KMS-11 (cell line): ENCODE measurements around the gene BLVRA.

Experiments used
- H2AFZ ChIP-seq: fragments of 200-600 bp; sonication (generic); 2 replicates; pipeline ENCODE4 v1.6.1; 2016; ENCODE audit warnings: antibody characterized with exemption, mixed run types, low read depth
- H3K27ac ChIP-seq: fragments of 200-600 bp; sonication (generic); 2 replicates; pipeline ENCODE4 v1.6.1; 2016; ENCODE audit warnings: mild to moderate bottlenecking, mixed run types
- H3K27me3 ChIP-seq: fragments of 200-600 bp; sonication (generic); 2 replicates; pipeline ENCODE4 v1.6.1; 2017; ENCODE audit warnings: mild to moderate bottlenecking, low read depth, mixed run types, moderate library complexity; ENCODE audit not compliant: insufficient read depth
- H3K36me3 ChIP-seq: fragments of 200-600 bp; sonication (generic); 2 replicates; pipeline ENCODE4 v1.6.1; 2017; ENCODE audit warnings: mild to moderate bottlenecking, mixed run types; ENCODE audit not compliant: insufficient read depth
- H3K4me1 ChIP-seq: fragments of 200-600 bp; sonication (generic); 2 replicates; pipeline ENCODE4 v1.6.1; 2016; ENCODE audit warnings: mild to moderate bottlenecking, low read depth, mixed run types; ENCODE audit not compliant: poor library complexity, severe bottlenecking
- H3K4me2 ChIP-seq: fragments of 200-600 bp; sonication (generic); 2 replicates; pipeline ENCODE4 v1.7.0; 2016; ENCODE audit warnings: mild to moderate bottlenecking, mixed run types
- H3K4me3 ChIP-seq: fragments of 200-600 bp; sonication (generic); IDR thresholded peaks from 2 replicates; pipeline ENCODE4 v1.6.1; 2017; ENCODE audit warnings: low read depth, low read length, mixed read lengths; ENCODE audit not compliant: insufficient read depth
- H3K79me2 ChIP-seq: fragments of 200-600 bp; sonication (generic); 2 replicates; pipeline ENCODE4 v1.6.1; 2016; ENCODE audit warnings: low read depth, mixed run types; ENCODE audit not compliant: insufficient read depth
- H3K9ac ChIP-seq: fragments of 200-600 bp; sonication (generic); 2 replicates; pipeline ENCODE4 v1.6.1; 2016; ENCODE audit warnings: mild to moderate bottlenecking, mixed run types
- H4K20me1 ChIP-seq: fragments of 200-600 bp; sonication (generic); 2 replicates; pipeline ENCODE4 v1.6.1; 2016; ENCODE audit warnings: mild to moderate bottlenecking, mixed run types; ENCODE audit not compliant: insufficient read depth
- TF ChIP-seq, protein P1 (sequence below): fragments of 200-600 bp; sonication (generic); conservative IDR thresholded peaks from 2 replicates; pipeline ENCODE4 v1.6.1; 2017; ENCODE audit warnings: low read depth, mild to moderate bottlenecking, antibody characterized with exemption, low read length, moderate library complexity, mixed read lengths

Gene BLVRA

DNA sequence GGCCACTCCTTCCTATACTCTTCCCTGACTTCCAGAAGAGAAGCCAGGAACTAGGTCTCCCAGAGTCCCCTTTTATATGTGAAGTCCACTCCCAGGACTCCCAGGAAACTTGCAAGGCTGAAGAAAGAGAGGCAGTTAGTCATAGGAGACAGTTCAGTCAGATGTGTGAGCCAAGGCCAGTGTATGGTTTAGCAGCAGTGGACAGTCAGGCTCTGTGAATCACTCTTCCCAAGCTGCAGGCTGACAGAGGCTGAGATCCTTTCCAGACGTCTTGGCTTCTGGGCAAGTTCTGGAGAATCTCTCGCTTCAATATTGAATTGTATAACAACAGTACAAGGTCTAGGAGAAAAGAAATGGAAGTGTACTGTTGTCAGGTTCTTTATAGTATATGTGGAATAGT lies 26.9 kb downstream of the BLVRA start:
- no peak overlapping the region for H3K9ac ChIP-seq
- H2AFZ ChIP-seq = no peak overlapping the region
- peaks cover 23% of the 10 kb centered on the region for H3K4me1 ChIP-seq
- no peaks in the 10 kb centered on the region for H4K20me1 ChIP-seq
- H3K27ac ChIP-seq = no peak overlapping the region
- no peaks in the 10 kb centered on the region for H3K27me3 ChIP-seq
- H3K79me2 ChIP-seq = no peaks in the 10 kb centered on the region
- TF ChIP-seq, protein P1, sequence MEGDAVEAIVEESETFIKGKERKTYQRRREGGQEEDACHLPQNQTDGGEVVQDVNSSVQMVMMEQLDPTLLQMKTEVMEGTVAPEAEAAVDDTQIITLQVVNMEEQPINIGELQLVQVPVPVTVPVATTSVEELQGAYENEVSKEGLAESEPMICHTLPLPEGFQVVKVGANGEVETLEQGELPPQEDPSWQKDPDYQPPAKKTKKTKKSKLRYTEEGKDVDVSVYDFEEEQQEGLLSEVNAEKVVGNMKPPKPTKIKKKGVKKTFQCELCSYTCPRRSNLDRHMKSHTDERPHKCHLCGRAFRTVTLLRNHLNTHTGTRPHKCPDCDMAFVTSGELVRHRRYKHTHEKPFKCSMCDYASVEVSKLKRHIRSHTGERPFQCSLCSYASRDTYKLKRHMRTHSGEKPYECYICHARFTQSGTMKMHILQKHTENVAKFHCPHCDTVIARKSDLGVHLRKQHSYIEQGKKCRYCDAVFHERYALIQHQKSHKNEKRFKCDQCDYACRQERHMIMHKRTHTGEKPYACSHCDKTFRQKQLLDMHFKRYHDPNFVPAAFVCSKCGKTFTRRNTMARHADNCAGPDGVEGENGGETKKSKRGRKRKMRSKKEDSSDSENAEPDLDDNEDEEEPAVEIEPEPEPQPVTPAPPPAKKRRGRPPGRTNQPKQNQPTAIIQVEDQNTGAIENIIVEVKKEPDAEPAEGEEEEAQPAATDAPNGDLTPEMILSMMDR = no peak
- no peaks in the 10 kb centered on the region for H3K36me3 ChIP-seq
- no peak overlapping the region for H3K4me3 ChIP-seq
- H3K4me2 ChIP-seq = peak overlapping the region; percentile 18; the same call in 1 of the 2 replicates

DNA sequence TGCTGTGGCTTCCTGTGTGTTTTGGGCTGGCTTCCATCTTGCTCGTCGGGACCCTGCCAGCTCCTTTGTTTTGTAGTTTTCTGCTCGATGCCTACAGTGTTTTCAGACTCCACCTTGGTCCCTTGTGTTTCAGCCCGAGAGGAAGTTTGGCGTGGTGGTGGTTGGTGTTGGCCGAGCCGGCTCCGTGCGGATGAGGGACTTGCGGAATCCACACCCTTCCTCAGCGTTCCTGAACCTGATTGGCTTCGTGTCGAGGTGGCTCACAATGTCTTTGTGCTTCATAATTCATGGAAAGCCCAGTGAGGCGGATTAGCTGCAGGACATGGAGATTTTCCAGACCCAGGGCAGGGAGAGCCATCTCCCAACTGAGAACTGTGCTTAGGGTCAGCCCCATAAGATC lies 29.3 kb downstream of the BLVRA start:
- no peak overlapping the region for H3K27ac ChIP-seq
- no peak overlapping the region for H3K9ac ChIP-seq
- no peaks in the 10 kb centered on the region for H3K27me3 ChIP-seq
- H3K36me3 ChIP-seq = no peaks in the 10 kb centered on the region; the same call in 1 of the 2 replicates
- H3K79me2 ChIP-seq = no peaks in the 10 kb centered on the region
- H3K4me1 ChIP-seq = peaks cover 23% of the 10 kb centered on the region
- H3K4me2 ChIP-seq = no peak overlapping the region
- H3K4me3 ChIP-seq = no peak overlapping the region
- no peaks in the 10 kb centered on the region for H4K20me1 ChIP-seq
- no peak overlapping the region for H2AFZ ChIP-seq
- TF ChIP-seq, protein P1 = no peak

DNA sequence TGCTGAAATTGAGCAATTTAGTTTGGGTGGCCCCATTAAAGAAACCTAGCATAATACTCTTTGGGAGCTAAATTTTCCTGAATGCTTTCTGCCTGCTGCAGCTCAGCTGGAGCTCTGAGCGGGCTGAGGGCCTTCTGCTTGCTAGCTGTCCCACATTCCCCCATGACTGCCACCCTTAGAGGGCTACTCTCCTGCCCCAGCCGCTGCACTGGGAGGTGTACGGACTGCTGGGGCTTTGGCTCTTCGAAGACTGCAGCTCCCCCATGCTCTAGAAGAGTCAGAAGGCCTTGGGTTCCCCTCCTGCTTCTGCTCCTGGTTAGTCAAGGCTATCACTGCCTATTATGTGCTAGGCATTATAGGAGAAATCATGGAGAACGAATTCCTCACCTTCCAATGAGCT lies 31.5 kb downstream of the BLVRA start:
- H3K79me2 ChIP-seq = no peaks in the 10 kb centered on the region
- H3K27ac ChIP-seq = no peak overlapping the region
- no peak overlapping the region for H2AFZ ChIP-seq
- no peaks in the 10 kb centered on the region for H4K20me1 ChIP-seq
- H3K27me3 ChIP-seq = no peaks in the 10 kb centered on the region
- no peak overlapping the region for H3K9ac ChIP-seq
- H3K4me3 ChIP-seq = no peak overlapping the region
- no peaks in the 10 kb centered on the region; the same call in 1 of the 2 replicates for H3K36me3 ChIP-seq
- TF ChIP-seq, protein P1 = no peak
- H3K4me2 ChIP-seq = no peak overlapping the region
- H3K4me1 ChIP-seq = peaks cover 5% of the 10 kb centered on the region

DNA sequence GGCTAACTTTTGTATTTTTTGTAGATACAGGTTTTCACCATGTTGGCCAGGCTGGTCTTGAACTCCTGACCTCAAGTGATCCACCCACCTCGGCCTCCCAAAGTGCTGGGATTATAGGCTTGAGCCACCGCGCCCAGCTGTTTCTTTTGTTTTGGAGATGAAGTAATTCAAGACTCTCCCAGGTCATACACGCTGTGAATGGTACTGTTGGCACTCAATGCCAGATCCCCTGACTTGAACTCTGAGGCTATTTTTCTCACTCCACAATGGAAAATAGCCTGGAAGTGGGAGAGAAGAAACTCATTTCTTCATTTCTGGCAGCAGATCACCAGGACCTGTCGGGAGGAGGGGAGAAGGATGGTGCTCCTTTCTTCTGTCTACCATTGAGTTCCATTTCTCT lies 32.4 kb downstream of the BLVRA start:
- Histone ChIP-seq H3K4me1 (no peaks in the 10 kb centered on the region), H3K79me2 (no peaks in the 10 kb centered on the region), H3K4me3 (no peak overlapping the region), H3K36me3 (no peaks in the 10 kb centered on the region; the same call in 1 of the 2 replicates), H2AFZ (no peak overlapping the region), H3K9ac (no peak overlapping the region), H4K20me1 (no peaks in the 10 kb centered on the region), H3K4me2 (no peak overlapping the region), H3K27ac (no peak overlapping the region), H3K27me3 (no peaks in the 10 kb centered on the region)
- TF ChIP-seq, protein P1 = no peak

DNA sequence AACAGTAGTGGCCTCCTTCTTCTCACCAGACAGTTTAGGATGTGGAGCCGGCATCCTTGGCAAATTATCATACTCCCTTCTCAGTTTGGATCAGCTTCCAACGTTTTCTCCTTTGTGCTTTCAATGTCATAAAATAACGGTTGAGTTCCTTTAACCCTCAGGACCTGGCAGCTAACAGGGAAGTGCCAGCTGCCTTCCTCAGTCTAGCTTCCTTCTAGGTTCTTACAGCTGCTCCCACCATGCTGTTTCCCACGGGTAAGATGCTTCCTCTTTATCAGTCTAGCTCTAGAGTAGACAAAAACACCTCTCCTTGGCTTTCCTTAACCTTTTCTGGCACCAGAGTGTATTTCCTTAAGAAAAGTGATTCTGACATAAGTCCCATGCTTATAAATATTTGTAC lies 33.2 kb downstream of the BLVRA start:
- H4K20me1 ChIP-seq = no peaks in the 10 kb centered on the region
- H3K4me3 ChIP-seq = no peak overlapping the region
- H3K9ac ChIP-seq = no peak overlapping the region
- H3K36me3 ChIP-seq = no peaks in the 10 kb centered on the region; the same call in 1 of the 2 replicates
- no peaks in the 10 kb centered on the region for H3K27me3 ChIP-seq
- H2AFZ ChIP-seq = no peak overlapping the region
- no peaks in the 10 kb centered on the region for H3K4me1 ChIP-seq
- no peak overlapping the region for H3K4me2 ChIP-seq
- H3K27ac ChIP-seq = no peak overlapping the region
- no peaks in the 10 kb centered on the region for H3K79me2 ChIP-seq
- TF ChIP-seq, protein P1 = no peak
